ENCODE measurements around the gene RAF1.

- TF ChIP-seq EZH2 (IDR thresholded peaks at IDR 0.05), result no peak
- TF ChIP-seq CTCF (IDR thresholded peaks at IDR 0.05), result peak; percentile 5
Observed at GRCh38 chr3:12578742-12579141, 85.2 kb downstream of the RAF1 start.

Data from neural progenitor cell (in vitro differentiated cells).